Esophagus (tissue), 2 donors: Measurements from ENCODE around the gene WFIKKN2. TPM values are rescaled to one million over a fixed set of nuclear protein-coding genes. Genes with fewer than 3 reads are reported as not detected.

Experiments
- H3K27ac ChIP-seq, 2 donors: one replicate each; pipeline ENCODE4 v1.5.1; 2013; ENCODE audit warnings: low read depth in 2 of 2, mild to moderate bottlenecking in 2 of 2, inconsistent platforms in 1 of 2, low read length in 1 of 2, moderate library complexity in 1 of 2
- H3K27me3 ChIP-seq, 2 donors: one replicate each; pipeline ENCODE4 v1.6.1; 2013; ENCODE audit warnings: low read length in 2 of 2, control low read depth in 1 of 2, mild to moderate bottlenecking in 1 of 2; ENCODE audit not compliant: insufficient read depth in 2 of 2, control insufficient read depth in 1 of 2
- H3K36me3 ChIP-seq, 2 donors: one replicate each; pipeline ENCODE4 v1.6.1; 2013; ENCODE audit warnings: low read length in 1 of 2; ENCODE audit not compliant: control insufficient read depth in 2 of 2, insufficient read depth in 2 of 2
- H3K4me1 ChIP-seq, 2 donors: one replicate each; pipeline ENCODE4 v1.6.1; 2013; ENCODE audit warnings: low read length in 1 of 2; ENCODE audit not compliant: control insufficient read depth in 2 of 2, insufficient read depth in 2 of 2
- H3K4me3 ChIP-seq, 2 donors: one replicate each; pipeline ENCODE4 v1.5.1; 2013; ENCODE audit warnings: low read length in 2 of 2, mild to moderate bottlenecking in 2 of 2, low read depth in 1 of 2, moderate library complexity in 1 of 2
- H3K9me3 ChIP-seq, 2 donors: one replicate each; pipeline ENCODE4 v1.6.1; 2013; ENCODE audit warnings: mild to moderate bottlenecking in 2 of 2, low read depth in 1 of 2, low read length in 1 of 2, moderate library complexity in 1 of 2; ENCODE audit not compliant: control insufficient read depth in 2 of 2, insufficient read depth in 1 of 2
- WGBS, 2 donors: extraction: QIAGEN DNeasy Blood & Tissue Kit; methylation state at CpG; one replicate each; pipeline ENCODE4 v1.1.7; 2013; 5-methylcytosine and 5-hydroxymethylcytosine counted together
- polyA plus RNA-seq, 2 donors: library from polyadenylated mRNA; stranded (reverse); fragments of 200-250 nt; gene quantifications; one replicate each; pipeline ENCODE4 v1.2.3, GENCODE V29; 2013
- donor health status: healthy with polysubstance abuse.
- donor health status: Bipolar disorder and iron deficiency.

WFIKKN2 gene
- polyA plus RNA-seq, 2 donors = 0.02 to 0.04 TPM

DNA sequence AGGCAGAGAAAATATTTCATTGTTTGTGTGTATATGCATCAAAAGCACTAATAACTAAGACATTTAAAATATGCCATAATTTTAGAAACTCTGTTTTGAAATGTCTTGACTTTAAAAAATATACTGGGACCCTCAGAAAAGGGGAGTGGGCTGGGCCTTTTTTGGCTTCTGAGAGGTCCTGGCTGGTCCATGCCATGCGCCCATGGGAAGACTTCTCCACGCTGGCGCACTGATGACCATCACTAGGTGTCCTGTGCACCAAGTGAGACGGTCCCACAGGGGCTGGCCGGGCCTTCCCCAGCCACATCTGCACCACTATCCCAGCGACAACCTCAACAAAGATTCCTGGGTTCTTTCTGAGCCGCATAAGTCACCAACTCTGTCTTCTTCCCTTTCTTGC, 27.0 kb upstream of the WFIKKN2 start:
- 95 to 96% methylated on average over 7 of the region's 7 CpGs for WGBS, 2 donors
- no peak overlapping the region for H3K27ac ChIP-seq
- H3K36me3 ChIP-seq = no peaks in the 10 kb centered on the region
- no peaks in the 10 kb centered on the region for H3K27me3 ChIP-seq
- no peaks in the 10 kb centered on the region for H3K9me3 ChIP-seq
- H3K4me1 ChIP-seq = peaks cover 2 to 5% of the 10 kb centered on the region in 2 donors
- no peak overlapping the region for H3K4me3 ChIP-seq

DNA sequence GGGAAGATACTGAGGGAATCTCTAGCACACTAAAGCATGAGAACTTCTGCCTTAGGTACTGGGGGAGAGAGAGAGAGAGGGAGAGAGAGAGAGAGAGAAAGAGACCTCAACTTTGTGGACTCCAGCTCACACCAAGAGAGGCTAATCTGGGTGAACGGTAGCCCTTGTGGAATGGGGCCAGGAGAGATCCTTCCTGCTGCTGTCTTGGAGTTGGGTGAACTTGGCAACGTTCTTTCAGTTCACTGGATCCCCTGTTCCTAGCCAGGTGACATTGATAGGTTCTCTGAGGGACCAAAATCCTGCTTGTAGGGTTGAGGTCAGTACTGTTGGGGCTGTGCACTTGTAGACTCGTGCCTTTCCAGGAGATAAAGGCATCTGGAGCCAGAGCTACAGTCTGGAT, 26.5 kb upstream of the WFIKKN2 start:
- H3K4me1 ChIP-seq = peaks cover 2 to 5% of the 10 kb centered on the region in 2 donors
- H3K36me3 ChIP-seq = no peaks in the 10 kb centered on the region
- no peak overlapping the region for H3K27ac ChIP-seq
- H3K4me3 ChIP-seq = no peak overlapping the region
- no peaks in the 10 kb centered on the region for H3K27me3 ChIP-seq
- no peaks in the 10 kb centered on the region for H3K9me3 ChIP-seq
- 46 to 63% methylated on average over 3 of the region's 3 CpGs for WGBS, 2 donors

- no peaks in the 10 kb centered on the region for H3K9me3 ChIP-seq
- H3K27me3 ChIP-seq = no peaks in the 10 kb centered on the region
These were observed 21.8 kb upstream of the WFIKKN2 start for GRCh38 chr17:50813583-50813982.

GRCh38 chr17:50815400-50815799, 20.0 kb upstream of the WFIKKN2 start:
- peaks cover 0 to 12% of the 10 kb centered on the region in 2 donors for H3K4me1 ChIP-seq
- no peaks in the 10 kb centered on the region for H3K36me3 ChIP-seq
- no peak overlapping the region for H3K27ac ChIP-seq
- H3K4me3 ChIP-seq = no peak overlapping the region
- 52 to 59% methylated on average over 3 of the region's 3 CpGs for WGBS, 2 donors
- H3K27me3 ChIP-seq = no peaks in the 10 kb centered on the region
- H3K9me3 ChIP-seq = no peaks in the 10 kb centered on the region

More at GRCh38 chr17:50813583-50813982, 21.8 kb upstream of the WFIKKN2 start:
- H3K4me3 ChIP-seq = no peak overlapping the region
- no peaks in the 10 kb centered on the region for H3K36me3 ChIP-seq
- H3K27ac ChIP-seq = no peak overlapping the region
- peaks cover 0 to 10% of the 10 kb centered on the region in 2 donors for H3K4me1 ChIP-seq

GRCh38 chr17:50816271-50816670, 19.1 kb upstream of the WFIKKN2 start:
- Histone ChIP-seq H3K9me3 (no peaks in the 10 kb centered on the region), H3K27me3 (no peaks in the 10 kb centered on the region), H3K27ac (no peak overlapping the region), H3K36me3 (no peaks in the 10 kb centered on the region), H3K4me1 (peaks cover 0 to 12% of the 10 kb centered on the region in 2 donors), H3K4me3 (no peak overlapping the region)
- WGBS, 2 donors = 85 to 87% methylated on average over 5 of the region's 5 CpGs

DNA sequence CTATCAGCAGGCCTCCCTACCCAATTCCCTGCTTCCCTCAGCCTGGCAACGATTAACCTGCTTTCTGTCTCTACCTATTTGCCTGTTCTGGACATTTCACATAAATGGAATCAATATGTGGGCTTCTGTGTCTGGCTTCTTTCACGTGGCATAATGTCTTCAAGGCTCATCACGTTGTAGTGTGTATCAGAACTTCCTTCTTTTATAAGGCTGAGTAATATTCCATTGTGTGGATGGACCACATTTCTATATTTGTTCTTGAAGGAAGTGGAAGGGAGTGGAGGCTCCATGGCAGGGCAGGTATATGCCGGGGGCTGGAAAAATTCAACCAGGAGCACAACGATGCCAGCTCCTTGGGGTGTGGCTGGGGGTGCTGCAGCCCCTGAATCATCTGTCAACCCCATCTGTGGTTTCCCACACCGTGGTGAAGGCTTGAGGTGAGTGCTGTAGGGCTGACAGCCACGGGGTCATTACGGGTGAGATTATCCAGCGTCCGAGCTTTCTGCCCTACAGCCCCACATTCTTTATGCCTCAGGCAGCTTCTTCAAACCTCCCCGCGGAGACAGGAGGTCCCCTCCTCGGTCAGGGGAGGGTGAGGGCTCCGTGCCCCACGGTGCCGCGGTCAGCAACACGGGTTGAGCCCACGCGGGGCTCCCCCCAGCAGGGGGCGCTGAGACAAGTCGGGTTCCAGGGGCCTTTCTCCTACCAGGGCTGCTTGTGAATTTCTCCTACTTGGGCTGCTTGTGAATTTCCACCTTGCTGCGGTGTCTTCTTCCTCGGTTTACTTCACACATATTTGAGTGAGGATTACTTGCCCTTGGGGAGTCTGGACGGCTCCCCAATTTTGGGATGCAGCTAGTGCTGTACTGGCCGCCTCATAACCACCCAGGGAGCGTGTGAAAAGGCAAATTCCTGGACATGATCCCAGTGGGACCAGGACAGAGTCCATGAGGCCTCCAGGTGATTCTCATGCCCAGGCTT, 18.3 kb upstream of the WFIKKN2 start:
- H3K4me1 ChIP-seq = peaks cover 0 to 12% of the 10 kb centered on the region in 2 donors
- WGBS, 2 donors = 19 to 22% methylated on average over 27 of the region's 27 CpGs
- no peak overlapping the region for H3K4me3 ChIP-seq
- no peaks in the 10 kb centered on the region for H3K27me3 ChIP-seq
- H3K27ac ChIP-seq = peak overlapping the region; percentile 12 to 56
- no peaks in the 10 kb centered on the region for H3K36me3 ChIP-seq
- H3K9me3 ChIP-seq = no peaks in the 10 kb centered on the region

- 36 to 53% methylated on average over 7 of the region's 7 CpGs for WGBS, 2 donors
- Histone ChIP-seq H3K4me1 (peaks cover 0 to 12% of the 10 kb centered on the region in 2 donors), H3K4me3 (no peak overlapping the region), H3K9me3 (no peaks in the 10 kb centered on the region), H3K27ac (peak overlapping the region; percentile 12 to 56), H3K27me3 (no peaks in the 10 kb centered on the region), H3K36me3 (no peaks in the 10 kb centered on the region)
These were observed 17.5 kb upstream of the WFIKKN2 start for GRCh38 chr17:50817838-50818237.

GRCh38 chr17:50818261-50818660, 17.1 kb upstream of the WFIKKN2 start:
- Histone ChIP-seq H3K9me3 (no peaks in the 10 kb centered on the region), H3K27me3 (no peaks in the 10 kb centered on the region), H3K4me1 (peaks cover 0 to 12% of the 10 kb centered on the region in 2 donors), H3K36me3 (no peaks in the 10 kb centered on the region), H3K27ac (no peak overlapping the region), H3K4me3 (no peak overlapping the region)
- WGBS, 2 donors = 70 to 81% methylated on average over 4 of the region's 4 CpGs

- no peaks in the 10 kb centered on the region for H3K27me3 ChIP-seq
- WGBS, 2 donors = 58 to 60% methylated on average over 6 of the region's 6 CpGs
These were observed 16.3 kb upstream of the WFIKKN2 start for GRCh38 chr17:50818921-50819657.

More at GRCh38 chr17:50818921-50819657, 16.3 kb upstream of the WFIKKN2 start:
- peaks cover 0 to 12% of the 10 kb centered on the region in 2 donors for H3K4me1 ChIP-seq
- no peak overlapping the region for H3K27ac ChIP-seq
- H3K9me3 ChIP-seq = no peaks in the 10 kb centered on the region
- no peaks in the 10 kb centered on the region for H3K36me3 ChIP-seq
- H3K4me3 ChIP-seq = no peak overlapping the region
